ENCODE measurements around the gene ACBD6.
A peak's percentile ranks its signal among the peaks of the same experiment; 100 is the strongest.

The ACBD6 gene

DNA sequence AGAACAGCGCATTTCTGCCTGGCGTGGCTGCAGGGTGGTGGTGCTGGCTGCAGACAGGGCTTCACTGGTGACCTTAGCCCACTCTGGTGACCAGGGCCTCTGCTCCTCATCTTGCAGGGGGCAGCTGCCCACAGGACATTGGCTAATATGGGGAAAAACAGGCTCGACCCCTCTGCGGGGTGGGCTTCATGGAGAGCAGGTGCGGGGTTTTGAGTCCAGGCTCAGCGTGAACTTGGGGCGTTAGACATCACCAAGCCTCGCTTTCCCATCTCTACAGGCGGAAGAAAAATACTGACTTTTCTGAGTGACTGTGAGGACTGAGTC is 247.9 kb downstream of the ACBD6 start:
- H3K4me1 Mint-ChIP-seq: no peaks in the 10 kb centered on the region
- no peak for ATAC-seq
- H3K4me3 Mint-ChIP-seq: no peak overlapping the region
- no peaks in the 10 kb centered on the region for H3K9me3 Mint-ChIP-seq
- H3K36me3 Mint-ChIP-seq: no peaks in the 10 kb centered on the region
- no peak overlapping the region for H3K27ac Mint-ChIP-seq
- peaks cover 88% of the 10 kb centered on the region for H3K27me3 Mint-ChIP-seq

GRCh38 chr1:180253585-180254495 is 248.5 kb downstream of the ACBD6 start:
- no peaks in the 10 kb centered on the region for H3K36me3 Mint-ChIP-seq
- H3K27ac Mint-ChIP-seq: no peak overlapping the region
- no peaks in the 10 kb centered on the region for H3K9me3 Mint-ChIP-seq
- no peak for ATAC-seq
- H3K4me1 Mint-ChIP-seq: no peaks in the 10 kb centered on the region
- H3K4me3 Mint-ChIP-seq: no peak overlapping the region
- peaks cover 86% of the 10 kb centered on the region for H3K27me3 Mint-ChIP-seq

GRCh38 chr1:180252638-180253536 is 249.5 kb downstream of the ACBD6 start:
- ATAC-seq: no peak
- H3K4me3 Mint-ChIP-seq: no peak overlapping the region
- H3K27ac Mint-ChIP-seq: no peak overlapping the region
- no peaks in the 10 kb centered on the region for H3K36me3 Mint-ChIP-seq
- H3K27me3 Mint-ChIP-seq: peaks cover 77% of the 10 kb centered on the region
- H3K4me1 Mint-ChIP-seq: no peaks in the 10 kb centered on the region
- no peaks in the 10 kb centered on the region for H3K9me3 Mint-ChIP-seq

DNA sequence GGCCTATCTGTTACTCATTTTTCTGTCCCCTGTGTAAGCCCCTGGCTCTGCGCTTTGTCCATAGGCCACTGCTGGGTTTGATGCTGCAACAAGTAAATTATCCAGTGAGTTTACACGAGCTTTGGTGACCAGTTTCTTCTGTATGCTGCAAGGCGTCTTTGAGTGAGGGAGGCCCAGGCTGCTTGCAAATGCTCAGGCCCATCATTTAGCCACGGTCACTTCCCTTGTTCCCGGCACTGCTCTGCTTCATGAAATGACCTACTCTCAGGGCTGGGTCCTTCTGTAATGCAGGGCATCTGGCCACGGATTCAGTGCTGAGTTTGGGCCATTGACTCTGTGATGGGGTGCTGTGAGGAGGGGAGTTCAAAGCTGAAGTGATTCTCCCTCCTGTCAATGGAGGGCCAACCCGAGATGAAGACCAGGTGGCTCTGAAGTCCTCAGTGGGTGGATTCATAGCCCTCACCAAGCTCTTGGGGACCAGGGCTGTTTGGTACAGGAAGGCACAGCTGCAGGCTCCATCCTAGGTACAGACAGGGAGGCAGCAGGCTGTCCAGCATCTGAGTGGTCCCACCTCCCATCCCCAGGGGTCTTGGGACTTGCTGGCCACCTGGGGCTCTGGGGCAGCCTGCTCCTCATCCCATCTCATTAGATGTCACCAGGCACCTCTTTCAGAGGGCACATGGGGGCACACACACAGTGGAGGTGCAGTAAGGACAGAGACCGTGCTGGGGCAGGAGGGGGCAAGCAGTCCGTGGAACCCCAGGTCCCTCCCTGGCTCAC is 250.7 kb downstream of the ACBD6 start:
- no peaks in the 10 kb centered on the region for H3K36me3 Mint-ChIP-seq
- no peaks in the 10 kb centered on the region for H3K9me3 Mint-ChIP-seq
- no peak overlapping the region for H3K27ac Mint-ChIP-seq
- no peaks in the 10 kb centered on the region for H3K4me1 Mint-ChIP-seq
- peaks cover 72% of the 10 kb centered on the region for H3K27me3 Mint-ChIP-seq
- H3K4me3 Mint-ChIP-seq: no peak overlapping the region
- no peak for ATAC-seq

DNA sequence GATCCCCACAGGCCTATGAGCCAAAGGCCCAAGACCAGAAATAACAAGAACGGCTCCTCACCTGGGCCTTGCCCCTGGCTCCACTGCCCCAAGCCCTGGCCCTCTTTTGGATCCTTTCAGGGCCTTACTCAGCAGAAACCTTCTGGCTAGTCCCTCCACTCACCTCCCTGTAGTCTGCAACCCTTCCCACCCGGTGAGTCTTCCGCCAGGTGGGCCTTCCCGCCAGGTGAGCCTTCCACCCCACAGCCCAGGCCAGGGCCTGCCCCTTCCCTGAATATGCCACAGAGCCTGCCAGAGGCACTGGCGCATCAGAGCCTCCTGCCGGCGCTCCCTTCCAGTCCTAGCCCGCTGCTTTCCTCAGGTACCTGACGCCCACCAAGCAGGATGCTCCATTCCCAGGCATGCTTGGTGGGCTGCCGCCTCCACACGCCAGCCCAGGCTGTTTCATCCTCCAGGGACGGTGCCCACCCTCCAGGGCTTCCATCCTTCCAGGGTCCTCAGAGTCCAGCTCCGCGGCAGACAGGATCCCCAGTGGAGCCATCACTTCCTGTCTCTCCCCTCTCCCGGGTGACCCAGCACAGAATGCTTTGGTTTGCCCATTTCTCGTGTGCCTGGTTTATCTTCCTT is 251.4 kb downstream of the ACBD6 start:
- Mint-ChIP-seq H3K27me3 (peaks cover 72% of the 10 kb centered on the region), H3K27ac (no peak overlapping the region)
- no peak for ATAC-seq

DNA sequence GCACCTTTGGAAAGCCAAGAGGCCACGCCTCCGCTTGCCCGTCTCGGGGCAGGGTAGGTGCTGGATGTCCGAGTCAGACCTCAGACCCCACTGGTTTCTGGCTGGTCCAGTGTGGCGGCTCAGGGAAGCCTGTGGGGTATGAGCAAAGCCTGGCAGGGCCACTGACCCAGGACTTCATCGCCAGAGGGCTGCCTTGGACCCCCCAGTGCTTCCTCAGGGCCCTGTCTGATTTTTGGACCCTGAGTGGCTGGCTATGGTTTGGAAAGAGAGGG is 251.9 kb downstream of the ACBD6 start:
- ATAC-seq: no peak
- Mint-ChIP-seq H3K4me3 (no peak overlapping the region), H3K27me3 (peaks cover 72% of the 10 kb centered on the region), H3K36me3 (no peaks in the 10 kb centered on the region), H3K27ac (no peak overlapping the region), H3K4me1 (no peaks in the 10 kb centered on the region), H3K9me3 (no peaks in the 10 kb centered on the region)

More for the DNA sequence above, 251.4 kb downstream of the ACBD6 start:
- H3K4me1 Mint-ChIP-seq: no peaks in the 10 kb centered on the region
- no peaks in the 10 kb centered on the region for H3K36me3 Mint-ChIP-seq
- no peaks in the 10 kb centered on the region for H3K9me3 Mint-ChIP-seq
- no peak overlapping the region for H3K4me3 Mint-ChIP-seq

GRCh38 chr1:180249725-180250498 is 252.5 kb downstream of the ACBD6 start:
- peaks cover 77% of the 10 kb centered on the region for H3K27me3 Mint-ChIP-seq
- H3K4me3 Mint-ChIP-seq: no peak overlapping the region
- no peak for ATAC-seq

DNA sequence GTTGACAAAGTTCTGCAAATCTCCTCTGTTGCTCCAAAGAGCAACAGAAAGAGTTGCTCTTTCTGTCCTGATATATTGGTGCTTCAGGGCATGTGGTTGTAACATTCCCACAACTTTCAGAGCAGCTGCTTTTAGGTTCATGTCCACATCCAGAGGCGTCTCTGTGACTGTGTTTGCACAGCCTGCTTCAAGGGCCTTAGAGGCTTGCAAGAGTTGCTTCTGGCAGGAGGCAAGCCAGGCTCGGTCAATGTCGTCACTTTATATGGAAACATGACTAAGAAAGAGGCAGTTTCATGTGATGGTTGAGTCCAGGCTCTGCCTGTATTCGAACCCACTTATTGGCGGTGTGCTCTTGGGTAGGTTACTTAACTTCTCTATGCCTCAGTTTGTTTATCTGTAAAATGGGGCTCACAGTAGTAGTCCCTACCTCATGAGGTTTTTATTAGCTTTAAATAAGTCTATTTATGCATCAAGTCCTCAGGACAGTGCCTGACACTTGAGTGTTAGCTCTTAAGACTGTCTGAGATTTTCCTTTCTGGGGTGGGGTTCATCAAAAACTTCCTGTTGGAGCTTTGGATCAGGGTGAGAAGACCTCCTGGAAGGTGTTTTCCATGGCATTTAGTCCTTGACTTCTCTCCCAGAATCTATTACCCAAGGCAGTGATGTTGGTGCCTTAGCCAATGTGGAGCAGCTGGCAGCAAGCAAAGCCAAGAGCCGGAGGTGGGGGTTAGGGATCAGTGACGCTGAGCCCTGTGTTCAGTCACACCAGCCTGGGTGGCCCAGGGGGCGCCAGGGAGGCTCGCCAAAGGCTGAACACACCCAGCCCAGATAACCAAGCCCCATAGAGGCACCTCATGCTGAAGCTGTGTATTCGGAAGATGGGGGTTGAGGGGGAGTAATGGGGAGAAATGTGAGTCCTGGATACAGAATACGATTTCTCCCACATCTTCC is 253.4 kb downstream of the ACBD6 start:
- no peak for ATAC-seq
- no peak overlapping the region for H3K4me3 Mint-ChIP-seq
- no peak overlapping the region for H3K27ac Mint-ChIP-seq
- H3K27me3 Mint-ChIP-seq: peaks cover 73% of the 10 kb centered on the region
- H3K4me1 Mint-ChIP-seq: no peaks in the 10 kb centered on the region
- no peaks in the 10 kb centered on the region for H3K36me3 Mint-ChIP-seq
- H3K9me3 Mint-ChIP-seq: no peaks in the 10 kb centered on the region

More at GRCh38 chr1:180249725-180250498, 252.5 kb downstream of the ACBD6 start:
- H3K36me3 Mint-ChIP-seq: no peaks in the 10 kb centered on the region
- H3K27ac Mint-ChIP-seq: no peak overlapping the region
- no peaks in the 10 kb centered on the region for H3K4me1 Mint-ChIP-seq
- no peaks in the 10 kb centered on the region for H3K9me3 Mint-ChIP-seq

DNA sequence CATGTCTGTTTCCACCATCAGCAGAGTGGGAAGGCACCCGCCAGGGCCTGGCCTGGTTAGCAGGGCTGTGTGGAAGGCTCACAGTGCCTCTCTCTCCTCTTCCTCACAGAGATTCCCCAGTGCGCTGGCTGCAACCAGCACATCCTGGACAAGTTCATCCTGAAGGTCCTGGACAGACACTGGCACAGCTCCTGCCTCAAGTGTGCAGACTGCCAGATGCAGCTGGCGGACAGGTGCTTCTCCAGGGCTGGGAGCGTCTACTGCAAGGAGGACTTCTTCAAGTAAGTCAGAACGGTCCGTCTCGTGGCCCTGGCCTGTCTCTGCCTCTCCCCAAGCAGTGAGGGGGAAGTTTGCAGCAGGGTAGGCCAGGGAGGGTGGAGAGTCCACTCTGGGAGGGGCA is 254.2 kb downstream of the ACBD6 start:
- H3K9me3 Mint-ChIP-seq: no peaks in the 10 kb centered on the region
- H3K27ac Mint-ChIP-seq: no peak overlapping the region
- H3K4me1 Mint-ChIP-seq: no peaks in the 10 kb centered on the region
- peaks cover 69% of the 10 kb centered on the region for H3K27me3 Mint-ChIP-seq
- H3K4me3 Mint-ChIP-seq: no peak overlapping the region
- peak; percentile 10 for ATAC-seq
- H3K36me3 Mint-ChIP-seq: no peaks in the 10 kb centered on the region

- no peak for ATAC-seq
- H3K4me3 Mint-ChIP-seq: no peak overlapping the region
- no peaks in the 10 kb centered on the region for H3K4me1 Mint-ChIP-seq
- H3K9me3 Mint-ChIP-seq: no peaks in the 10 kb centered on the region
- peaks cover 69% of the 10 kb centered on the region for H3K27me3 Mint-ChIP-seq
- H3K27ac Mint-ChIP-seq: no peak overlapping the region
- no peaks in the 10 kb centered on the region for H3K36me3 Mint-ChIP-seq
Observed at GRCh38 chr1:180247580-180247979, 254.8 kb downstream of the ACBD6 start.

GRCh38 chr1:180247061-180247460 is 255.3 kb downstream of the ACBD6 start:
- no peaks in the 10 kb centered on the region for H3K9me3 Mint-ChIP-seq
- no peak for ATAC-seq
- no peak overlapping the region for H3K27ac Mint-ChIP-seq

DNA sequence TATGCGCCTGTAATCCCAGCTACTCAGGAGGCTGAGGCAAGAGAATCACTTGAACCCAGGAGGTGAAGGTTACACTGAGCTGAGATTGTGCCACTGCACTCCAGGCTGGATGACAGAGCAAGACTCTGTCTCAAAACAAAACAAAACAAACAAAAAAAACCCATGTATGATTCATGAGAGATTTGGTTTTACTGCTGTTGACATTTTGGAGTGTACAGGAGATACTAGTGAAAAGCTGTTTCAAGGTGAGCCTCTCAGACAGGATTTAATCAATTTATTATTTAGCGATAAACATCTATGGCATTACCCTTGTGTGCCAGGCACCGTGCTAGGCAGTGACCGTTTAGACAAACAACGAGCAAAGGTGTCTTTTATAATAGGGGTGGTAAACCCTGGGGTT is 255.8 kb downstream of the ACBD6 start:
- H3K4me3 Mint-ChIP-seq: no peak overlapping the region

More at GRCh38 chr1:180247061-180247460, 255.3 kb downstream of the ACBD6 start:
- Mint-ChIP-seq H3K36me3 (no peaks in the 10 kb centered on the region), H3K27me3 (peaks cover 69% of the 10 kb centered on the region), H3K4me1 (no peaks in the 10 kb centered on the region), H3K4me3 (no peak overlapping the region)

GRCh38 chr1:180244840-180245239 is 257.5 kb downstream of the ACBD6 start:
- H3K27me3 Mint-ChIP-seq: peaks cover 69% of the 10 kb centered on the region
- H3K9me3 Mint-ChIP-seq: no peaks in the 10 kb centered on the region

More for the DNA sequence above, 255.8 kb downstream of the ACBD6 start:
- Mint-ChIP-seq H3K27ac (no peak overlapping the region), H3K4me1 (no peaks in the 10 kb centered on the region), H3K9me3 (no peaks in the 10 kb centered on the region), H3K27me3 (peaks cover 69% of the 10 kb centered on the region), H3K36me3 (no peaks in the 10 kb centered on the region)
- ATAC-seq: no peak

More at GRCh38 chr1:180244840-180245239, 257.5 kb downstream of the ACBD6 start:
- ATAC-seq: no peak
- H3K4me1 Mint-ChIP-seq: no peaks in the 10 kb centered on the region
- H3K36me3 Mint-ChIP-seq: no peaks in the 10 kb centered on the region
- no peak overlapping the region for H3K4me3 Mint-ChIP-seq
- no peak overlapping the region for H3K27ac Mint-ChIP-seq
